ENCODE data around the gene AHCYL1.

The AHCYL1 gene

GRCh38 chr1:109977225-109977624, 7.3 kb upstream of the AHCYL1 start:
- no peak for DNase-seq (ENCODE audit: low read depth)

- DNase-seq (ENCODE audit: low read depth) = no peak
These were observed 6.7 kb upstream of the AHCYL1 start for GRCh38 chr1:109977657-109978378.

GRCh38 chr1:109978761-109979488, 5.6 kb upstream of the AHCYL1 start:
- DNase-seq (ENCODE audit: low read depth) = no peak

- DNase-seq (ENCODE audit: low read depth) = no peak
These were observed 5.0 kb upstream of the AHCYL1 start for GRCh38 chr1:109979489-109980091.

- no peak for DNase-seq (ENCODE audit: low read depth)
These were observed 4.1 kb upstream of the AHCYL1 start for GRCh38 chr1:109980324-109981003.

- no peak for DNase-seq (ENCODE audit: low read depth)
These were observed 3.6 kb upstream of the AHCYL1 start for GRCh38 chr1:109981004-109981335.

GRCh38 chr1:109983380-109984189, 980 bp upstream of the AHCYL1 start:
- no peak for DNase-seq (ENCODE audit: low read depth)

GRCh38 chr1:109984190-109984455, 442 bp upstream of the AHCYL1 start:
- DNase-seq (ENCODE audit: low read depth) = no peak

- DNase-seq (ENCODE audit: low read depth) = no peak
These were observed 885 bp downstream of the AHCYL1 start for GRCh38 chr1:109985247-109986053.

- DNase-seq (ENCODE audit: low read depth) = no peak
These were observed 1.5 kb downstream of the AHCYL1 start for GRCh38 chr1:109986054-109986444.

- DNase-seq (ENCODE audit: low read depth) = no peak
These were observed 3.9 kb downstream of the AHCYL1 start for GRCh38 chr1:109988349-109988914.

- DNase-seq (ENCODE audit: low read depth) = no peak
These were observed 5.1 kb downstream of the AHCYL1 start for GRCh38 chr1:109989506-109990301.

GRCh38 chr1:109990302-109990653, 5.7 kb downstream of the AHCYL1 start:
- no peak for DNase-seq (ENCODE audit: low read depth)

GRCh38 chr1:109991400-109991925, 6.9 kb downstream of the AHCYL1 start:
- no peak for DNase-seq (ENCODE audit: low read depth)

GRCh38 chr1:109993885-109994284, 9.3 kb downstream of the AHCYL1 start:
- DNase-seq (ENCODE audit: low read depth) = no peak

GRCh38 chr1:109994654-109995053, 10.1 kb downstream of the AHCYL1 start:
- DNase-seq (ENCODE audit: low read depth) = no peak

- no peak for DNase-seq (ENCODE audit: low read depth)
These were observed 11.0 kb downstream of the AHCYL1 start for GRCh38 chr1:109995536-109995935.

GRCh38 chr1:109996476-109996875, 11.9 kb downstream of the AHCYL1 start:
- DNase-seq (ENCODE audit: low read depth) = no peak

GRCh38 chr1:109997204-109997866, 12.8 kb downstream of the AHCYL1 start:
- DNase-seq (ENCODE audit: low read depth) = no peak

GRCh38 chr1:109997867-109998229, 13.3 kb downstream of the AHCYL1 start:
- DNase-seq (ENCODE audit: low read depth) = no peak

Data from activated T-cell treated with anti-CD3 and anti-CD28 coated beads for 48 hours (primary cell).